Fibroblast of the conjunctiva (primary cell): ENCODE data around the gene OGN.

Experiments
- DNase-seq: peaks from one replicate; pipeline ENCODE4 v3.0.0-alpha.2; 2010; ENCODE audit warnings: low read depth

The OGN gene

DNA sequence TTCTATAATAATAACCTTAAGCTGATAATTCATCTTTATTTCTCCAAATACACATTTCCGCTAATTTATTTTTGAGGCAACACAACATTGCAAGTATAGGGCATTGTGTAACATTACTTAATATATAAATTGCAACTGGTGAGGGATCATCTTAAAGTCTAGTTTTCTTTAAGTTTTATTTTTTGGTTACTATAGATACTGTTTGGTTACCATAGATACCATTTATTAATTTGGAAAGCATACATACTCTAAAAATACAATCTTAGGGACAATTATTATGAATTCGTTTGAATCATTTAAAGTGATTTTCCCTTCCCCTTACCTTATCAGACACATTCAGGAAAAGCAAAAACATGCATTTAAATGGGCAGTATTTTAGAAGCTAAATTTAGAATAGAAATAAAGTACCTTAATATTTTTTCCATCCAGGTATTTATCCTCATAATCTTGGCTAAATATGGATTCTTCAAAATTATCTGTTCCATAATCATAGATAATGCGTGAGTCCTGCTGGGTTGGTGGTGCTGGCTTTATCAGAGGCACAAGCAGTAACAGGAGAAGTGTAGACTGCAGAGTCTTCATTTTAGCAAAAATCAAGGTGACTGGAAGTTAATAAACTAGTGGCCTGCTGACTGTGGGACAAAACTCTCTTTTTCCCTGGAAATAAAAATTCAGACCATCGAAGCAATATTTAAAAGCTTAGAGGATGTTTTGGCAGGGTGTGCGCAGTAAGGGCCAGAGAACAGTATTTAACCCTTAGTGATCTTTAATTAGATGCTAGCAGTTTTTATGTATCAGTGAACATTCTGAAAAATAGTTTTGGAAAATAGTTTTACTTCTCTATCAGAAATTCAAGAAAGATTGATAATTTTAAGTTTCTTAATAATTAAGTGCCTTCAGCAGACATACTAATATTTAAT lies 1.3 kb downstream of the OGN start:
- DNase-seq: no peak

GRCh38 chr9:92402360-92402759 lies 2.0 kb downstream of the OGN start:
- no peak for DNase-seq

- DNase-seq: no peak
Measured at GRCh38 chr9:92397853-92398252, 6.5 kb downstream of the OGN start.

DNA sequence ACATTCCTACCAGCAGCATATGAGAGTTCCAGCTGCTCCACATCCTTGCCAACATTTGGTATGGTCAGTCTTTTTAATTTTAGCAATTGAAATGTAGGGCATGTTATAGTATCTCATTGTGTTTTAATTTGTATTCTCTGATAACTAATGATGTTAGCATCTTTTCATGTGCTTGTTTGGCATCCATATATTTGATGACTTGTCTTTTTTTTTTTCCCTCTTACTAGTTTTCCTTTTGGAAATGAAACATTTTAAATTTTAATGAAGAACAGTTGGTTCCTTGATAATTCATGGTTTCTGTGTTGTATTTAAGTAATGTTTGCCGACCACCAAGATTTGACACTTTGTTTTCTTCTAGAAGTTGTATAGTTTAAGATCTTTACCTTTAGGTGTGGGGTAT lies 8.8 kb downstream of the OGN start:
- no peak for DNase-seq

DNA sequence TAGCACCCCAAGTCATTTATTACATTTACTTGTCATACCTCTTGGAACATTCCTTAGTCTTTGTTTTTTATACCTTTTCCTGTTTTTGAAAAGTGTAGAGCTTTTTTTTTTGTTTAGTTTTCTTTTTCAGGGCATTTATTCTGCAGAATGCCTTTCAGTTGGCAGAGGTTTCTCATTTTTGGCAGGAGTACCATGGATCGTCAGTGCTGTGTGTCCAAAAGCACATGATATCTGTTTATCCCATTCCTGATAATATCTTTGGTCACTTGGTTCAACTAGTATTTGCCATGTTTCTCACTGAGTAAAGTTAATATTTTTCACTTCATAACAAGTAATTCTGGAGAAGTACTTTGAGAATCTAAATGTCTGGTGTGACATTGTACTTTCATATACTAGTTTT lies 10.7 kb downstream of the OGN start:
- no peak for DNase-seq

DNA sequence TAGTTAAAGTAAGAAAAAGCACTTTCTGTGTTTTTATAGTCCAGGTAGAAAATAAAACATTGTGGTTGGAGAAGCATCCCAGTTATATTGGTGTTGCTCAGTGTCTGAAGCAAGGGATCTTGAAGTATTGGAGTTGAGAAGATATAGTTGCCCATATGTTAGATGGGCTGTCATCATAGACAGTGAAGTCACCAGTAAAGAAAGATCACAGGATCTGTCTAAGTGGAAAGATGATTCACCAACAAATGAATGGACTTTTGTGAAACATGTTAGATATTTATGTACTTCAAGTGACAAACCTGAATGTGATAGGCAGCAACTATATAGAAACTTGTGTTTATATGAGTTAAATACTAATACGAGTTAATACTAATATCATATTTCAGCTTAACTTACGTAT lies 11.7 kb downstream of the OGN start:
- DNase-seq: no peak

GRCh38 chr9:92385953-92386352 lies 18.4 kb downstream of the OGN start:
- no peak for DNase-seq

DNA sequence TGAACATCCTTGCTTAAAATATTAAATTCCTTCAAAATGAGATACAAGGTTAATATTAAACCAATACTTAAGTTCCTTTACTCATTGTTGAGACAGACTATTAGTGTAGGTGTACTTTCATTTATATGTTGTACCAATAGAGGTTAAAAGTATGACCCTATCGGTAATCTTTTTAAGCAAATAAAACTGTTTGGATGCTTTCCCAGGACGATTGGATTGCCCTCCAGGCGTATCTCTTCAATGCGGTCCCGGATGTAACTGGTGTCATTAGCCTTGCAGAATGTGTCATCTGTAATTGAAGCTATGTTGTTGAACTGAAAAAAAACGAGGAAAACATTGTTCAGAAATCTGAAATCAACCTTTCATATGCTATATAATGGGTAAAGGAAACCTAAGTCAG lies 18.9 kb downstream of the OGN start:
- no peak for DNase-seq

GRCh38 chr9:92385001-92385400 lies 19.4 kb downstream of the OGN start:
- DNase-seq: no peak

DNA sequence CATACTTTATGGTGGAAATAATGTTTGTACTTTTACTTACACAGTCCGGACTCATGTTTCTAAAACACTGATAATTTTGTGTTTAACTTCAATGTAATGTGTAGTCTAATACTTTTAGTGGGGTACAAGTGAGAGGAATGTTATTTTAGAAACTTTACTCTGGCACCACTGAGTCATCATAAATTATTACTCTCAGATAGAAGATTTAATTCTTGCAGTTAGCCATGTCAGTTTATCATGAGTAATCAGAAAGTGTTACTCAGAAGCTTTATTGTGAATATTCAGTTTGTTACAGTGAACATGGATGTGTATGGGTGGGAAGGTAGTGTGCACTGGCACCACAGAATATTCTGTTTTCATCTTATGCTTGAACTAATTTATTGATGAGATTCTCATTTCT lies 20.0 kb downstream of the OGN start:
- DNase-seq: peak; percentile 13

DNA sequence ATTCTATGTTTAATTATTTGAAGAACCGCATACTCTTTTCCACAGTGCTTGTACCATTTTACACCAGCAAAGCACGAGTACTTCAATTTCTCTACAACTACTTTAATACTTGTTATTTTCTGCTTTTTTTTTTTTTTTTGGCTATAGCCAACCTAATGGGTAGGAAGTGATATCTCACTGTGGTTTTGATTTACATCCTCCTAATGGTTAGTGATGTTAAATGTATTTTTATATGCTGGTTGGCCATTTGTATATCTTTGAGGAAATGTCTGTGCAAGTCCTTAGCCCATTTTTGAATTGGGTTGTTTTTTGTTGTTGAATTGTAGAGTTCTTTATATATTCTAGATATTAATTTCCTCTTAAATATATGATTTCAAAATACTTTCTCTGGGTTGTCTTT lies 22.6 kb downstream of the OGN start:
- DNase-seq: no peak

GRCh38 chr9:92380603-92381002 lies 23.8 kb downstream of the OGN start:
- no peak for DNase-seq

- DNase-seq: no peak
Measured at GRCh38 chr9:92378865-92379560, 25.4 kb downstream of the OGN start.

- DNase-seq: no peak
Measured at GRCh38 chr9:92377876-92378275, 26.5 kb downstream of the OGN start.

GRCh38 chr9:92373167-92373566 lies 31.2 kb downstream of the OGN start:
- DNase-seq: no peak

- no peak for DNase-seq
Measured at GRCh38 chr9:92369075-92369474, 35.3 kb downstream of the OGN start.

- no peak for DNase-seq
Measured at GRCh38 chr9:92360083-92360482, 44.3 kb downstream of the OGN start.

DNA sequence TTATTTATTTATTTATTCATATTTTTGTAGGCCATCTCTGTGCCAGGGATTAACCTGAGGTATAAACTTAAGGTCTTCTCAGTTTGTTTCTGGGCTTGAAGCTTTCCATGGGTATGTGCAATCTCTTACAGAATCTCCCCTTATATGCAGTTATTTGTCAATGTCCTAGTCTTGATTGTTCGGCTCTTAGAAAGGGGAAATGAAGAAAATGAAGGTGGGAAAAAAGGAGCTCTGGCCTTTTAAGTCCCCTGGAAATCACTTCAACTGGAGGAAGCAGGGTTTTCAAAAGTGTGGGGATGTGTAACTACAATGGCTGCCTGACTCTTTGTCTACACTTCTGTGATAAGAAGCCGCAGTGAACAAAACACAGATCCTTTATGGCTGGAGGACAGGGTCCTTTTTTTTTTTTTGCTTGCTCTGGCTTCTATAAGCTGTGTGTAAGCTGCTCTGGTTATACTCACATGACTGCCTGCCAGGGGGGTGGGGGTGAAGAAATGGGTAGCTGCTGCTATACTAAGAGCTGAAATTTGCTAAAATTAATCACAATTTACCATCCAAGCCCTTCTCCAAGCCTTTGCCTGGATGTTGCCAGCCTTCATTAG lies 44.9 kb downstream of the OGN start:
- no peak for DNase-seq

GRCh38 chr9:92353051-92353450 lies 51.3 kb downstream of the OGN start:
- no peak for DNase-seq

- no peak for DNase-seq
Measured at GRCh38 chr9:92350740-92351133, 53.6 kb downstream of the OGN start.

- DNase-seq: peak; percentile 73
Measured at GRCh38 chr9:92349771-92350739, 54.3 kb downstream of the OGN start.

DNA sequence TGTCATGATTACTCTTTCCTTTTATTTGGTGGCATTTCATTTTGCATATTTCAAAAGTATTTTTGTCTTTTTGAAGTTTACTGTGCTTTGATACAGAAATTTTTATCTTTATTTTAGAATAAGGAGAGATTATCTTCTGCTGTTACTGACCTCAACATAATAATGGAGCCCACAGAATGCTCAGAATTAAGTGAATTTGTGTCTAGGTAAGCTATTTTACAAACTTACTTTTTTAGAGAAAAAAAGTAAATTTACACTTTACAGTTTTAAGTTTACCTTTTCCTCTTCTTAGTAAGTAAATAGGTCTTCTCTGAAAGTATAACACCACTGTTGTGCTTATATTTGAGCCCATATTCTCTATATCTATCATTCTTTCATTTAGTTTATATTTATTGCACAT lies 58.8 kb downstream of the OGN start:
- DNase-seq: no peak
